ENCODE results near the gene WNT2B.

DNA sequence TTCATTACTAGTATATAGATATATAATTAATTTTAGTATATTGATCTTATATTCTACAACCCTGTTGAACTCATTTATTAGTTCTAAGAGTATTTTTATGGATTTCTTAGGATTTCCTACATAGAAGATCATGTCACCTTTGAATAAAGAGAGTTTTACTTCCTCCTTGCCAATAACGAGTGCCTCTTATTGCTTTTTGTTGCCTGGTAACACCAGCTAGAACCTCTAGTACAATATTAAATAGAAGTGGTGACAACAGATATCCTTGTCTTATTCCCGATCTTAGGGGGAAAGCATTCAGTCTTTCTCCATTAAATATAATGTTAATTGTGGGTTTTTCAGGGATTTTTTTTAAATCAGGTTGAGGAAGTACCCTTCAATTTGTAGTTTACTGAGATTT, 40.8 kb downstream of the WNT2B start:
- TF ChIP-seq, protein P1, sequence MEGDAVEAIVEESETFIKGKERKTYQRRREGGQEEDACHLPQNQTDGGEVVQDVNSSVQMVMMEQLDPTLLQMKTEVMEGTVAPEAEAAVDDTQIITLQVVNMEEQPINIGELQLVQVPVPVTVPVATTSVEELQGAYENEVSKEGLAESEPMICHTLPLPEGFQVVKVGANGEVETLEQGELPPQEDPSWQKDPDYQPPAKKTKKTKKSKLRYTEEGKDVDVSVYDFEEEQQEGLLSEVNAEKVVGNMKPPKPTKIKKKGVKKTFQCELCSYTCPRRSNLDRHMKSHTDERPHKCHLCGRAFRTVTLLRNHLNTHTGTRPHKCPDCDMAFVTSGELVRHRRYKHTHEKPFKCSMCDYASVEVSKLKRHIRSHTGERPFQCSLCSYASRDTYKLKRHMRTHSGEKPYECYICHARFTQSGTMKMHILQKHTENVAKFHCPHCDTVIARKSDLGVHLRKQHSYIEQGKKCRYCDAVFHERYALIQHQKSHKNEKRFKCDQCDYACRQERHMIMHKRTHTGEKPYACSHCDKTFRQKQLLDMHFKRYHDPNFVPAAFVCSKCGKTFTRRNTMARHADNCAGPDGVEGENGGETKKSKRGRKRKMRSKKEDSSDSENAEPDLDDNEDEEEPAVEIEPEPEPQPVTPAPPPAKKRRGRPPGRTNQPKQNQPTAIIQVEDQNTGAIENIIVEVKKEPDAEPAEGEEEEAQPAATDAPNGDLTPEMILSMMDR (IDR thresholded peaks at IDR 0.05 in 2 of 3, conservative IDR thresholded peaks at IDR 0.05 in 1 of 3; ENCODE audit: control insufficient read depth in 2 of 3, extremely low read depth in 1 of 3, insufficient read depth in 1 of 3, low read depth in 3 of 3, low read length in 3 of 3) = no peak
- TF ChIP-seq RFX5 (IDR thresholded peaks at IDR 0.05; ENCODE audit: low read depth, low read length) (no peak), BRCA1 (IDR thresholded peaks at IDR 0.05; ENCODE audit: low read depth, low read length) (no peak), RAD21 (IDR thresholded peaks at IDR 0.05; ENCODE audit: insufficient read depth, low read depth, low read length) (no peak)
